GM12872 (cell line): ENCODE results near the gene PCNX2.

Experiments used
- CTCF ChIP-seq: IDR thresholded peaks from 3 replicates; pipeline ENCODE4 v1.5.1; 2011; ENCODE audit warnings: low read depth, mild to moderate bottlenecking, low read length, moderate library complexity; ENCODE audit not compliant: insufficient read depth

Gene PCNX2

GRCh38 chr1:233313434-233314155 is 18.1 kb upstream of the PCNX2 start:
- no peak for TF ChIP-seq CTCF

GRCh38 chr1:233304489-233305102 is 9.1 kb upstream of the PCNX2 start:
- TF ChIP-seq CTCF, result peak; percentile 72

- no peak for TF ChIP-seq CTCF
Measured at GRCh38 chr1:233300326-233300725, 4.8 kb upstream of the PCNX2 start.

GRCh38 chr1:233299450-233299849 is 3.9 kb upstream of the PCNX2 start:
- TF ChIP-seq CTCF, result no peak

- TF ChIP-seq CTCF, result no peak
Measured at GRCh38 chr1:233295975-233296322, 424 bp upstream of the PCNX2 start.

- no peak for TF ChIP-seq CTCF
Measured at GRCh38 chr1:233294913-233295236, 650 bp downstream of the PCNX2 start.

- TF ChIP-seq CTCF, result no peak
Measured at GRCh38 chr1:233293556-233294446, 1.7 kb downstream of the PCNX2 start.
